B cell (primary cell): Measurements from ENCODE around the gene HERC4. TPM values are rescaled to one million over a fixed set of nuclear protein-coding genes. Genes with fewer than 3 reads are reported as not detected.

Source experiments
- ATAC-seq: fragments of 200-7000 bp; cut with Tn5 transposase; one replicate; pipeline ENCODE4 v1.10.0; 2021; ENCODE audit warnings: low read depth, mild to moderate bottlenecking, moderate number of reproducible peaks, moderate library complexity
- CTCF ChIA-PET: fragments of 350-600 bp; sonication (Branson Sonifier 250); formaldehyde crosslinking; loops from one replicate; lab custom pipeline; 2021; ENCODE audit warnings: antibody characterized with exemption, inconsistent platforms; lab: Charles Lee
- POLR2A ChIA-PET: fragments of 350-600 bp; sonication (Branson Sonifier 250); formaldehyde crosslinking; loops from one replicate; lab custom pipeline; 2021; ENCODE audit warnings: antibody characterized with exemption; lab: Charles Lee
- DNase-seq: peaks from one replicate; pipeline ENCODE4 v3.0.0; 2013
- H2AFZ ChIP-seq: 2 replicates; pipeline ENCODE4 v1.6.1; 2012; ENCODE audit warnings: mild to moderate bottlenecking, low read depth, low read length; ENCODE audit not compliant: insufficient read depth, poor library complexity, severe bottlenecking
- H3K27ac ChIP-seq, 2 donors: 1 replicate in 1 of 2; 2 replicates in 1 of 2; pipeline ENCODE4 v1.5.1; 2012 to 2013; ENCODE audit warnings: low read length in 2 of 2, mild to moderate bottlenecking in 2 of 2, moderate library complexity in 1 of 2
- H3K27me3 ChIP-seq, 4 experiments: fragments of 200-600 bp in 1 of 4; sonication (generic) in 1 of 4; replicated peaks in 1 of 4; 1 replicate in 2 of 4; 2 replicates in 2 of 4; pipeline versions ENCODE4 v1.6.1 to v1.7.0; 2013 to 2016; ENCODE audit warnings: low read length in 3 of 4, mild to moderate bottlenecking in 2 of 4, mixed read lengths in 1 of 4, moderate library complexity in 1 of 4; ENCODE audit not compliant: insufficient read depth in 4 of 4, control insufficient read depth in 3 of 4; ENCODE audit errors: control extremely low read depth in 1 of 4
- H3K36me3 ChIP-seq, 2 experiments: replicated peaks in 1 of 2; 1 replicate in 1 of 2; 2 replicates in 1 of 2; pipeline versions ENCODE4 v1.6.1 to v1.7.1; 2013; ENCODE audit warnings: low read length in 1 of 2; ENCODE audit not compliant: insufficient read depth in 2 of 2, control insufficient read depth in 1 of 2; ENCODE audit errors: control extremely low read depth in 1 of 2, extremely low read depth in 1 of 2
- H3K4me1 ChIP-seq, 2 donors: fragments of 200-600 bp in 1 of 2; sonication (generic) in 1 of 2; 1 replicate in 1 of 2; 2 replicates in 1 of 2; pipeline versions ENCODE4 v1.5.1 to v1.6.1; 2013 to 2017; ENCODE audit warnings: low read length in 2 of 2; ENCODE audit not compliant: control insufficient read depth in 2 of 2, insufficient read depth in 2 of 2
- H3K4me2 ChIP-seq: replicated peaks from 2 replicates; pipeline ENCODE3; 2012; ENCODE audit warnings: mild to moderate bottlenecking, low read depth, low read length; ENCODE audit not compliant: poor library complexity, severe bottlenecking
- H3K4me3 ChIP-seq, 5 experiments: fragments of 200-600 bp in 1 of 5; sonication (generic) in 1 of 5; 1 replicate in 3 of 5; 2 replicates in 2 of 5; pipeline versions ENCODE4 v1.5.1 to v1.7.0; 2011 to 2016; ENCODE audit warnings: low read length in 4 of 5, mild to moderate bottlenecking in 4 of 5, low read depth in 2 of 5, control low read depth in 1 of 5, moderate library complexity in 1 of 5; ENCODE audit not compliant: insufficient read depth in 1 of 5; ENCODE audit errors: control extremely low read depth in 1 of 5, extremely low read depth in 1 of 5
- H3K79me2 ChIP-seq: fragments of 200-600 bp; sonication (generic); one replicate; pipeline ENCODE4 v1.6.0; 2016; ENCODE audit warnings: low read length; ENCODE audit not compliant: control insufficient read depth, insufficient read depth
- H3K9ac ChIP-seq: fragments of 200-600 bp; sonication (generic); 2 replicates; pipeline ENCODE4 v1.6.1; 2017; ENCODE audit warnings: mild to moderate bottlenecking, low read length, moderate library complexity
- H3K9me3 ChIP-seq, 3 donors: one replicate each; pipeline versions ENCODE4 v1.6.1 to v1.7.1; 2013; ENCODE audit warnings: low read length in 2 of 3; ENCODE audit not compliant: control insufficient read depth in 2 of 3, insufficient read depth in 1 of 3; ENCODE audit errors: control extremely low read depth in 1 of 3
- H4K20me1 ChIP-seq: 2 replicates; pipeline ENCODE4 v1.6.0; 2012; ENCODE audit warnings: mild to moderate bottlenecking, low read length; ENCODE audit not compliant: insufficient read depth, control insufficient read depth, poor library complexity, severe bottlenecking
- H3K27ac Mint-ChIP-seq: one replicate; pipeline ENCODE4 v1.8.0; 2021; ENCODE audit warnings: mixed read lengths
- H3K27me3 Mint-ChIP-seq: one replicate; pipeline ENCODE4 v1.8.0; 2021; ENCODE audit warnings: mixed read lengths
- H3K4me1 Mint-ChIP-seq: one replicate; pipeline ENCODE4 v1.8.0; 2021; ENCODE audit warnings: mixed read lengths
- H3K4me3 Mint-ChIP-seq: one replicate; pipeline ENCODE4 v1.8.0; 2021; ENCODE audit warnings: mixed read lengths
- H3K9me3 Mint-ChIP-seq: one replicate; pipeline ENCODE4 v1.8.0; 2022; ENCODE audit warnings: mixed read lengths; ENCODE audit not compliant: insufficient read depth
- CTCF ChIP-seq: fragments of 200-600 bp; IDR thresholded peaks from one replicate; pipeline ENCODE4 v1.8.0; 2022; ENCODE audit warnings: antibody characterized with exemption, mild to moderate bottlenecking
- EZH2 ChIP-seq: IDR thresholded peaks from 2 replicates; pipeline ENCODE4 v1.6.1; 2012; ENCODE audit warnings: borderline replicate concordance, low read depth, mild to moderate bottlenecking, moderate library complexity, low read length; ENCODE audit not compliant: insufficient read depth, poor library complexity, severe bottlenecking
- WGBS: methylation state at CpG from one replicate; pipeline ENCODE4 v1.1.5; 2013; ENCODE audit warnings: missing lambda C conversion rate; ENCODE audit not compliant: insufficient coverage; 5-methylcytosine and 5-hydroxymethylcytosine counted together
- intact Hi-C: fragments of 100-400 bp; cut with micrococcal nuclease; formaldehyde crosslinking; loops from one replicate; pipeline ENCODE4 v1.10.0; 2022
- polyA plus RNA-seq: library from polyadenylated mRNA; depleted of rRNA; stranded (reverse); fragments of >200 nt; gene quantifications from 2 replicates; pipeline ENCODE4 v1.2.3, GENCODE V29; 2012
- total RNA-seq, 2 donors: library from RNA; stranded (reverse); fragments of 120-200 nt in 1 of 2; gene quantifications; 1 replicate in 1 of 2; 2 replicates in 1 of 2; pipeline versions ENCODE4 v1.2.3 to v1.2.4, GENCODE V29; 2013 to 2022

HERC4 gene
- total and polyA plus RNA-seq, 2 donors (not counting 1 experiment from before 2014, with no cell fraction given) = 18.2 to 118 TPM

GRCh38 chr10:68053553-68053952 lies 21.5 kb downstream of the HERC4 start:
- intact Hi-C loops = no loop called here
- CTCF ChIA-PET = interaction anchor here (0.8 kb wide), 1 partner anchor 168 kb away, joined by 5 read pairs; no protein-coding TSS in a partner anchor
- Histone ChIP-seq H3K9ac (no peak overlapping the region), H3K4me1 (peaks cover 0 to 14% of the 10 kb centered on the region in 2 donors), H3K27ac (no peak overlapping the region), H3K79me2 (peaks cover 21% of the 10 kb centered on the region), H3K9me3 (no peaks in the 10 kb centered on the region), H3K36me3 (peaks cover 7 to 8% of the 10 kb centered on the region in 2 experiments), H4K20me1 (no peaks in the 10 kb centered on the region), H3K27me3 (no peaks in the 10 kb centered on the region), H3K4me2 (no peak overlapping the region), H2AFZ (no peak overlapping the region), H3K4me3 (no peak overlapping the region)
- POLR2A ChIA-PET = interaction anchor here (0.6 kb wide), 1 partner anchor 82 kb away, joined by 9 read pairs; no protein-coding TSS in a partner anchor
- Mint-ChIP-seq H3K4me3 (no peak overlapping the region), H3K27ac (no peak overlapping the region), H3K9me3 (no peaks in the 10 kb centered on the region), H3K4me1 (peaks cover 24% of the 10 kb centered on the region), H3K27me3 (no peaks in the 10 kb centered on the region)
- no CpG with 5 or more reads among the region's 3 CpGs for WGBS
- DNase-seq (no peak), ATAC-seq (no peak)
- TF ChIP-seq CTCF = no peak
- no peak for TF ChIP-seq EZH2

DNA sequence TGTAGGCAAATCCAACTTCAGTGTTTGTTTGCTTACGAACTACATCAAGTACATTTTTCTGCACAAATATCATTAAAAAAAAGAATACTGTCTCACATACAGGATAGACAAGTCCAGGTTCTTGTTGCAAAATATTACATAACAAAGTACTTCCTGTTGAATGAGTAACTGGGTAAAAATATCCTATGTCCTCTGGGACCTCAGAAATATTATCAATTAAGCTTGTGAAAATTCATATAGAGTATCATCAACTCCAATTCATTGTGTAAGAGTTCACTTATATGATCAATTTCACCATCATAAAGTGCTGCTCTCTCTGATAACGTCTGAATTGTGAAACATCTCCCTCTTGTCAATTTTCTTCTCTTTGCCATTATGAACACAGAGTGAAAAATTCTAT lies 22.6 kb downstream of the HERC4 start:
- DNase-seq = no peak
- no CpG with 5 or more reads among the region's 2 CpGs for WGBS
- Histone ChIP-seq H3K9ac (no peak overlapping the region), H3K9me3 (no peaks in the 10 kb centered on the region), H3K27me3 (no peaks in the 10 kb centered on the region), H3K4me3 (no peak overlapping the region), H3K4me1 (peaks cover 2 to 23% of the 10 kb centered on the region in 2 donors), H2AFZ (no peak overlapping the region), H3K36me3 (peaks cover 7 to 8% of the 10 kb centered on the region in 2 experiments), H3K79me2 (peaks cover 31% of the 10 kb centered on the region), H3K27ac (peak overlapping the region in 1 of 2 donors; percentile 50), H4K20me1 (peaks cover 8% of the 10 kb centered on the region), H3K4me2 (no peak overlapping the region)
- no peaks in the 10 kb centered on the region for H3K9me3 Mint-ChIP-seq
- CTCF ChIA-PET = interaction anchor here (0.6 to 0.8 kb wide), 2 partner anchors 167 to 248 kb away, joined by 3 to 5 read pairs; no protein-coding TSS in a partner anchor
- peak overlapping the region; percentile 34 for H3K27ac Mint-ChIP-seq
- TF ChIP-seq EZH2 (no peak), CTCF (no peak)
- no peak overlapping the region for H3K4me3 Mint-ChIP-seq
- intact Hi-C loops = no loop called here
- ATAC-seq = no peak
- H3K27me3 Mint-ChIP-seq = no peaks in the 10 kb centered on the region
- POLR2A ChIA-PET = no interaction called here
- H3K4me1 Mint-ChIP-seq = peaks cover 33% of the 10 kb centered on the region
